Tongue (tissue), 2 donors: Measurements from ENCODE around the gene GPC6. TPM values are rescaled to one million over a fixed set of nuclear protein-coding genes. Genes with fewer than 3 reads are reported as not detected.

Experiments used
- DNase-seq: peaks from one replicate; pipeline ENCODE4 v3.0.0-alpha.2; 2015
- total RNA-seq: library from RNA; depleted of rRNA; stranded (reverse); fragments of >200 nt; gene quantifications from one replicate; pipeline ENCODE4 v1.2.3, GENCODE V29; 2014

The GPC6 gene
- total RNA-seq, 1 donor from 2014 or later, result 27.0 TPM

- no peak for DNase-seq
Measured at GRCh38 chr13:93698016-93698613, 471.5 kb downstream of the GPC6 start.

- DNase-seq, result no peak
Measured at GRCh38 chr13:93700115-93700514, 473.5 kb downstream of the GPC6 start.

- no peak for DNase-seq
Measured at GRCh38 chr13:93708308-93709075, 481.9 kb downstream of the GPC6 start.

- peak; percentile 29 for DNase-seq
Measured at GRCh38 chr13:93709506-93710244, 483.1 kb downstream of the GPC6 start.

- no peak for DNase-seq
Measured at GRCh38 chr13:93714171-93714570, 487.6 kb downstream of the GPC6 start.

- DNase-seq, result no peak
Measured at GRCh38 chr13:93715866-93716265, 489.3 kb downstream of the GPC6 start.

- DNase-seq, result no peak
Measured at GRCh38 chr13:93716623-93717022, 490.0 kb downstream of the GPC6 start.

- no peak for DNase-seq
Measured at GRCh38 chr13:93721483-93721882, 494.9 kb downstream of the GPC6 start.

- no peak for DNase-seq
Measured at GRCh38 chr13:93723316-93723715, 496.7 kb downstream of the GPC6 start.

- DNase-seq, result no peak
Measured at GRCh38 chr13:93724187-93724586, 497.6 kb downstream of the GPC6 start.

GRCh38 chr13:93726173-93726957, 499.8 kb downstream of the GPC6 start:
- DNase-seq, result peak; percentile 23

- no peak for DNase-seq
Measured at GRCh38 chr13:93727211-93728141, 500.9 kb downstream of the GPC6 start.

GRCh38 chr13:93729383-93729782, 502.8 kb downstream of the GPC6 start:
- DNase-seq, result no peak

GRCh38 chr13:93730780-93731179, 504.2 kb downstream of the GPC6 start:
- DNase-seq, result no peak

- no peak for DNase-seq
Measured at GRCh38 chr13:93732186-93732585, 505.6 kb downstream of the GPC6 start.

- no peak for DNase-seq
Measured at GRCh38 chr13:93736081-93736480, 509.5 kb downstream of the GPC6 start.

GRCh38 chr13:93736909-93737308, 510.3 kb downstream of the GPC6 start:
- no peak for DNase-seq

- no peak for DNase-seq
Measured at GRCh38 chr13:93740334-93740733, 513.7 kb downstream of the GPC6 start.

- no peak for DNase-seq
Measured at GRCh38 chr13:93744033-93744432, 517.4 kb downstream of the GPC6 start.

GRCh38 chr13:93744886-93745285, 518.3 kb downstream of the GPC6 start:
- DNase-seq, result no peak

GRCh38 chr13:93745884-93746283, 519.3 kb downstream of the GPC6 start:
- no peak for DNase-seq
